HG02840 (cell line): Measurements from ENCODE around the gene CHKB.

Source experiments
- ATAC-seq: cut with Tn5 transposase; IDR thresholded peaks from one replicate; pipeline ENCODE4 v1.9.1; 2021; ENCODE audit warnings: mild to moderate bottlenecking, moderate library complexity, moderate number of reproducible peaks; ENCODE audit not compliant: unreplicated experiment, low FRiP score

Gene CHKB

GRCh38 chr22:50600967-50601668 lies 18.5 kb upstream of the CHKB start:
- ATAC-seq, result no peak

GRCh38 chr22:50600538-50600937 lies 17.9 kb upstream of the CHKB start, which contains the start of gene MAPK8IP2:
TSS of gene MAPK8IP2 (plus strand) at chr22:50600793. CDS start at chr22:50600819, 26 bp downstream.
- no peak for ATAC-seq

GRCh38 chr22:50599816-50600455 lies 17.3 kb upstream of the CHKB start:
- no peak for ATAC-seq

- no peak for ATAC-seq
These were observed 14.4 kb upstream of the CHKB start for GRCh38 chr22:50597097-50597496.

GRCh38 chr22:50595189-50595588 lies 12.5 kb upstream of the CHKB start:
- no peak for ATAC-seq

GRCh38 chr22:50587407-50587806 lies 4.8 kb upstream of the CHKB start:
- no peak for ATAC-seq

- no peak for ATAC-seq
These were observed 3.8 kb upstream of the CHKB start for GRCh38 chr22:50586416-50586815.

GRCh38 chr22:50585781-50586180 lies 3.1 kb upstream of the CHKB start:
- no peak for ATAC-seq

- no peak for ATAC-seq
These were observed 2.6 kb upstream of the CHKB start for GRCh38 chr22:50585238-50585637.

GRCh38 chr22:50584106-50585096 lies 1.8 kb upstream of the CHKB start:
- ATAC-seq, result no peak

- ATAC-seq, result peak; percentile 8
These were observed 729 bp upstream of the CHKB start for GRCh38 chr22:50583294-50583861.

GRCh38 chr22:50581950-50582492 lies 628 bp downstream of the CHKB start:
- no peak for ATAC-seq

GRCh38 chr22:50581031-50581949 lies 1.4 kb downstream of the CHKB start:
- no peak for ATAC-seq

- ATAC-seq, result no peak
These were observed 2.9 kb downstream of the CHKB start for GRCh38 chr22:50579752-50580151.

- no peak for ATAC-seq
These were observed 3.8 kb downstream of the CHKB start for GRCh38 chr22:50578776-50579310.

GRCh38 chr22:50577987-50578775 lies 4.5 kb downstream of the CHKB start, which contains the start of gene CPT1B:
TSS of gene CPT1B (minus strand) at chr22:50578427. CDS start at chr22:50577915, 512 bp downstream.
- no peak for ATAC-seq

GRCh38 chr22:50577697-50577986 lies 5.0 kb downstream of the CHKB start:
- ATAC-seq, result no peak
